H1 (cell line): ENCODE data around the gene STOML1. TPM values are rescaled to one million over a fixed set of nuclear protein-coding genes. Genes with fewer than 3 reads are reported as not detected.

ENCODE experiments used
- CTCF ChIA-PET: fragments of 300-600 bp; sonication (Branson Sonifier 250); formaldehyde crosslinking; loops from one replicate; lab custom pipeline; 2021; ENCODE audit not compliant: partially characterized antibody; lab: Charles Lee
- POLR2A ChIA-PET: fragments of 300-600 bp; sonication (Branson Sonifier 250); formaldehyde crosslinking; loops from one replicate; lab custom pipeline; 2021; ENCODE audit warnings: inconsistent platforms; ENCODE audit not compliant: partially characterized antibody; lab: Charles Lee
- DNase-seq, 2 experiments: peaks; one replicate each; pipeline versions ENCODE4 v3.0.0 to v3.0.0-alpha.2; 2010 to 2022; ENCODE audit warnings: low spot score in 2 of 2, low read depth in 1 of 2, mixed read lengths in 1 of 2
- FAIRE-seq: peaks from 2 replicates; lab custom pipeline; 2011; peaks lifted over from hg19 to GRCh38; lab: Jason Lieb, UNC
- H2AFZ ChIP-seq: 2 replicates; pipeline ENCODE4 v1.8.1; 2012; ENCODE audit warnings: low read length, inconsistent platforms
- H2AK5ac ChIP-seq: 2 replicates; pipeline ENCODE4 v1.6.1; 2013; ENCODE audit warnings: low read depth, low read length
- H2BK120ac ChIP-seq: replicated peaks from 2 replicates; pipeline ENCODE3; 2013; ENCODE audit warnings: low read depth, low read length, inconsistent platforms
- H2BK12ac ChIP-seq: 2 replicates; pipeline ENCODE4 v1.6.1; 2013; ENCODE audit warnings: low read depth, low read length
- H2BK15ac ChIP-seq: 2 replicates; pipeline ENCODE4 v1.6.1; 2013; ENCODE audit warnings: low read length
- H2BK20ac ChIP-seq: 2 replicates; pipeline ENCODE4 v1.6.1; 2013; ENCODE audit warnings: low read length
- H2BK5ac ChIP-seq: 2 replicates; pipeline ENCODE4 v1.6.1; 2013; ENCODE audit warnings: low read depth, low read length
- H3K14ac ChIP-seq: 2 replicates; pipeline ENCODE4 v1.6.1; 2013; ENCODE audit warnings: inconsistent platforms; ENCODE audit not compliant: insufficient read length
- H3K18ac ChIP-seq: 2 replicates; pipeline ENCODE4 v1.6.1; 2013; ENCODE audit warnings: low read length; ENCODE audit errors: extremely low read depth
- H3K23ac ChIP-seq: 2 replicates; pipeline ENCODE4 v1.6.1; 2013; ENCODE audit warnings: inconsistent platforms; ENCODE audit not compliant: insufficient read length
- H3K23me2 ChIP-seq: 2 replicates; pipeline ENCODE4 v1.6.1; 2013; ENCODE audit warnings: low read depth, low read length
- H3K27ac ChIP-seq: 2 replicates; pipeline ENCODE4 v1.6.1; 2011; ENCODE audit warnings: low read depth, low read length, inconsistent platforms
- H3K27me3 ChIP-seq, 4 experiments: replicated peaks in 1 of 4; 1 replicate in 1 of 4; 2 replicates in 3 of 4; pipeline versions ENCODE4 v1.6.1 to v1.8.1; 2011 to 2013; ENCODE audit warnings: low read length in 3 of 4, mild to moderate bottlenecking in 3 of 4, inconsistent platforms in 2 of 4, mixed read lengths in 2 of 4, moderate library complexity in 1 of 4; ENCODE audit not compliant: control insufficient read depth in 3 of 4, insufficient read depth in 3 of 4; ENCODE audit errors: extremely low read depth in 1 of 4
- H3K36me3 ChIP-seq, 4 experiments: 2 replicates each; pipeline versions ENCODE4 v1.6.1 to v1.8.1; 2011 to 2013; ENCODE audit warnings: mild to moderate bottlenecking in 4 of 4, low read length in 3 of 4, moderate library complexity in 2 of 4, control low read depth in 1 of 4, inconsistent platforms in 1 of 4; ENCODE audit not compliant: insufficient read depth in 4 of 4, control insufficient read depth in 2 of 4
- H3K4ac ChIP-seq: replicated peaks from 2 replicates; pipeline ENCODE3; 2013; ENCODE audit warnings: low read length, low read depth, mixed read lengths, inconsistent platforms; ENCODE audit not compliant: insufficient read length
- H3K4me1 ChIP-seq, 4 experiments: replicated peaks in 1 of 4; 1 replicate in 1 of 4; 2 replicates in 3 of 4; pipeline versions ENCODE4 v1.6.1 to v1.8.1; 2011 to 2013; ENCODE audit warnings: low read length in 3 of 4, inconsistent platforms in 2 of 4, mixed read lengths in 1 of 4; ENCODE audit not compliant: insufficient read depth in 4 of 4, control insufficient read depth in 3 of 4
- H3K4me2 ChIP-seq, 2 experiments: 2 replicates each; pipeline versions ENCODE4 v1.6.1 to v1.8.1; 2011 to 2013; ENCODE audit warnings: low read depth in 2 of 2, low read length in 2 of 2, control low read depth in 1 of 2, inconsistent platforms in 1 of 2, mild to moderate bottlenecking in 1 of 2; ENCODE audit not compliant: insufficient read depth in 1 of 2
- H3K4me3 ChIP-seq, 4 experiments: fragments of 200-600, 300-600 bp in 1 of 4; sonication (generic), shearing (Covaris generic), sonication (Bioruptor Twin) in 1 of 4; 2 replicates each; pipeline versions ENCODE4 v1.5.1 to v1.8.1; 2011 to 2016; ENCODE audit warnings: low read length in 4 of 4, low read depth in 3 of 4, control low read depth in 2 of 4, inconsistent platforms in 2 of 4, mild to moderate bottlenecking in 2 of 4, mixed read lengths in 1 of 4, moderate library complexity in 1 of 4; ENCODE audit not compliant: insufficient read depth in 2 of 4; ENCODE audit errors: extremely low read depth in 1 of 4
- H3K56ac ChIP-seq: replicated peaks from 2 replicates; pipeline ENCODE3; 2013; ENCODE audit warnings: low read depth, mild to moderate bottlenecking, mixed read lengths, low read length, inconsistent platforms; ENCODE audit not compliant: insufficient read length
- H3K79me1 ChIP-seq: 2 replicates; pipeline ENCODE4 v1.6.1; 2013; ENCODE audit warnings: low read depth, low read length, control low read depth
- H3K79me2 ChIP-seq, 2 experiments: 2 replicates each; pipeline versions ENCODE4 v1.6.1 to v1.8.1; 2012 to 2013; ENCODE audit warnings: low read length in 2 of 2, mild to moderate bottlenecking in 2 of 2, inconsistent platforms in 1 of 2; ENCODE audit not compliant: insufficient read depth in 2 of 2, control insufficient read depth in 1 of 2
- H3K9ac ChIP-seq, 4 experiments: replicated peaks in 1 of 4; 1 replicate in 1 of 4; 2 replicates in 3 of 4; pipeline versions ENCODE4 v1.6.1 to v1.8.1; 2011 to 2013; ENCODE audit warnings: low read depth in 3 of 4, low read length in 3 of 4, control low read depth in 2 of 4, mild to moderate bottlenecking in 2 of 4, moderate library complexity in 2 of 4, inconsistent platforms in 1 of 4; ENCODE audit errors: extremely low read depth in 1 of 4
- H3K9me3 ChIP-seq, 2 experiments: 2 replicates each; pipeline versions ENCODE4 v1.6.1 to v1.8.1; 2012 to 2013; ENCODE audit warnings: mild to moderate bottlenecking in 2 of 2, moderate library complexity in 2 of 2, control low read depth in 1 of 2, inconsistent platforms in 1 of 2, low read depth in 1 of 2, low read length in 1 of 2, mixed read lengths in 1 of 2; ENCODE audit not compliant: insufficient read depth in 2 of 2
- H4K20me1 ChIP-seq, 2 experiments: replicated peaks in 1 of 2; 2 replicates each; pipeline versions ENCODE3 to v1.8.1; 2011 to 2013; ENCODE audit warnings: inconsistent platforms in 2 of 2, low read length in 2 of 2, mild to moderate bottlenecking in 1 of 2; ENCODE audit not compliant: insufficient read depth in 2 of 2, control insufficient read depth in 1 of 2
- H4K5ac ChIP-seq: 2 replicates; pipeline ENCODE4 v1.6.1; 2013; ENCODE audit warnings: low read length, low read depth, mixed read lengths, inconsistent platforms; ENCODE audit not compliant: insufficient read length
- H4K8ac ChIP-seq: 2 replicates; pipeline ENCODE4 v1.8.0; 2013; ENCODE audit warnings: mild to moderate bottlenecking, moderate library complexity, low read length, inconsistent platforms; ENCODE audit not compliant: insufficient read depth; ENCODE audit errors: extremely low read depth
- H4K91ac ChIP-seq: replicated peaks from 2 replicates; pipeline ENCODE3; 2013; ENCODE audit warnings: low read length, mixed read lengths, inconsistent platforms; ENCODE audit not compliant: insufficient read length
- CTBP2 ChIP-seq: IDR thresholded peaks from 2 replicates; pipeline ENCODE4 v1.7.0; 2011; ENCODE audit warnings: borderline replicate concordance, mild to moderate bottlenecking, moderate library complexity, mixed read lengths, low read length; ENCODE audit not compliant: insufficient read depth, insufficient read length
- RFX5 ChIP-seq: IDR thresholded peaks from 2 replicates; pipeline ENCODE4 v1.6.1; 2011; ENCODE audit warnings: low read depth, low read length, improper control_type of control experiment, borderline replicate concordance
- TEAD4 ChIP-seq: IDR thresholded peaks from 2 replicates; pipeline ENCODE4 v1.6.1; 2012; ENCODE audit warnings: low read depth, low read length, inconsistent platforms, mixed read lengths
- polyA plus RNA-seq, 7 experiments: library from polyadenylated mRNA; depleted of rRNA in 3 of 7; stranded (reverse) in 5 of 7; unstranded in 2 of 7; fragments of >200 nt in 5 of 7; fragments of 200-250 nt in 2 of 7; gene quantifications; 1 replicate in 5 of 7; 2 replicates in 1 of 7; 4 replicates in 1 of 7; pipeline versions ENCODE4 v1.2.1 to v1.2.3, GENCODE V29; 2011 to 2013; ENCODE audit warnings: missing spikeins in 2 of 7, mixed read lengths in 2 of 7
- total RNA-seq: library from RNA; stranded (reverse); fragmentation: NEBNext Ultra II Directional; extraction: Animal tissue kit (Norgen Biotek cat#: 25700); gene quantifications from 2 replicates; pipeline ENCODE4 v1.2.1, GENCODE V29; 2021

STOML1 gene
- total and polyA plus RNA-seq, 2 of the 8 experiments (the other 6 are each of a cell fraction or from before 2014, with no cell fraction given), result 2.6 to 3.2 TPM

DNA sequence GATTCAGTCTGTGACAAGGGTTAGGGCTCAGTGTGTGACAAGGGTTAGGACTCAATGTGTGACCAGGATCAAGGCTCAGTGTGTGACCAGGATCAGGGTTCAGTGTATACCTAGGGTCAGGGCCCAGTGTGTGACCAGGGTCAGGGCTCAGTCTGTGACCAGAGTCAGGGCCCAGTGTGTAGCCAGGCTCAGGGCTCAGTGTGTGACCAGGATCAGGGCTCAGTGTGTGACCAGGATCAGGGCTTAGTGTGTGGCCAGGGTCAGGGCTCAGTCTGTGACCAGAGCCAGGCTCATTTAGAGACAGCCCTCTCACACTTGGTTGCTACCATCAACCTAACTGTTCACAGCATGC, 41.6 kb downstream of the STOML1 start:
- ChIA-PET CTCF (interaction anchor here (0.6 to 7.0 kb wide), 24 partner anchors 10 to 347 kb away, joined by 3 to 55 read pairs (median 4); partner anchors contain the start of genes LOXL1 and PML), POLR2A (interaction anchor here (0.9 to 1.3 kb wide), 4 partner anchors 14 to 86 kb away, joined by 4 to 8 read pairs (median 5); partner anchors contain the start of gene PML)
- Histone ChIP-seq H4K20me1 (no peaks in the 10 kb centered on the region), H3K18ac (0 out of 2 replicates have a peak overlapping the region, but pooled peaks have one; percentile 19), H3K27ac (no peak overlapping the region), H3K9ac (no peak overlapping the region; a peak in 1 of 7 replicates), H3K4me2 (no peak overlapping the region), H3K27me3 (no peaks in the 10 kb centered on the region), H3K4ac (no peak overlapping the region), H3K79me1 (no peaks in the 10 kb centered on the region), H3K9me3 (no peaks in the 10 kb centered on the region), H2BK12ac (peak overlapping the region; percentile 91; the same call in 1 of the 2 replicates), H4K5ac (no peak overlapping the region), H2AFZ (0 out of 2 replicates have a peak overlapping the region, but pooled peaks have one; percentile 74), H2BK120ac (no peak overlapping the region), H3K4me3 (no peak overlapping the region), H4K91ac (peak overlapping the region; percentile 63), H3K23me2 (no peaks in the 10 kb centered on the region), H2BK15ac (peak overlapping the region; percentile 55), H2AK5ac (no peak overlapping the region), H3K4me1 (peaks cover 6 to 16% (median 12%) of the 10 kb centered on the region in 4 experiments), H3K14ac (no peak overlapping the region), H3K56ac (no peak overlapping the region), H4K8ac (no peak overlapping the region), H3K23ac (no peak overlapping the region), H3K79me2 (no peaks in the 10 kb centered on the region), H3K36me3 (no peaks in the 10 kb centered on the region), H2BK5ac (no peak overlapping the region), H2BK20ac (peak overlapping the region; percentile 38; the same call in 1 of the 2 replicates)
- no peak for TF ChIP-seq TEAD4
- no peak for TF ChIP-seq CTBP2
- no peak for TF ChIP-seq RFX5
- DNase-seq (no peak), FAIRE-seq (no peak)
